ENCODE results near the gene SLC35F3. TPM values are rescaled to one million over a fixed set of nuclear protein-coding genes. Genes with fewer than 3 reads are reported as not detected.

Gene SLC35F3
- total RNA-seq, 2 donors from 2014 or later: 14.4 to 14.8 TPM

GRCh38 chr1:234091065-234091401 lies 186.6 kb downstream of the SLC35F3 start:
- H3K36me3 Mint-ChIP-seq (ENCODE audit: low read depth): no peaks in the 10 kb centered on the region
- H3K27me3 Mint-ChIP-seq (ENCODE audit: insufficient read depth): peaks cover 3% of the 10 kb centered on the region
- peaks cover 6% of the 10 kb centered on the region for H3K9me3 Mint-ChIP-seq
- H3K4me1 Mint-ChIP-seq: peaks cover 47% of the 10 kb centered on the region
- Histone ChIP-seq H3K27ac (ENCODE audit: low read depth, low read length) (no peak overlapping the region), H3K27me3 (ENCODE audit: control insufficient read depth, insufficient read depth, low read length, poor library complexity, severe bottlenecking) (no peaks in the 10 kb centered on the region), H3K4me1 (ENCODE audit: control insufficient read depth, insufficient read depth, low read length) (peaks cover 23% of the 10 kb centered on the region), H3K9me3 (ENCODE audit: control insufficient read depth, low read length) (peaks cover 19% of the 10 kb centered on the region), H3K4me3 (ENCODE audit: low read length) (peak overlapping the region; percentile 22), H3K36me3 (ENCODE audit: control insufficient read depth, insufficient read depth, low read length) (no peaks in the 10 kb centered on the region), H3K9ac (ENCODE audit: extremely low read depth, low read length, poor library complexity, severe bottlenecking) (no peak overlapping the region)
- WGBS, 2 experiments (ENCODE audit: insufficient coverage in 1 of 2, insufficient read length in 1 of 2): 84 to 100% methylated on average over 1 to 2 of the region's 2 CpGs
- peak; percentile 28 for TF ChIP-seq CTCF (conservative IDR thresholded peaks at IDR 0.05)
- no peak for DNase-seq
- no peak overlapping the region for H3K4me3 Mint-ChIP-seq
- peak overlapping the region; percentile 76 for H3K27ac Mint-ChIP-seq

- peaks cover 3% of the 10 kb centered on the region for H3K27me3 Mint-ChIP-seq (ENCODE audit: insufficient read depth)
- H3K4me1 ChIP-seq (ENCODE audit: control insufficient read depth, insufficient read depth, low read length): peaks cover 23% of the 10 kb centered on the region
- H3K9me3 Mint-ChIP-seq: peaks cover 6% of the 10 kb centered on the region
- no peak overlapping the region for H3K4me3 ChIP-seq (ENCODE audit: low read length)
- no peaks in the 10 kb centered on the region for H3K27me3 ChIP-seq (ENCODE audit: control insufficient read depth, insufficient read depth, low read length, poor library complexity, severe bottlenecking)
- TF ChIP-seq CTCF (conservative IDR thresholded peaks at IDR 0.05): no peak
- H3K27ac Mint-ChIP-seq: no peak overlapping the region
- H3K9ac ChIP-seq (ENCODE audit: extremely low read depth, low read length, poor library complexity, severe bottlenecking): no peak overlapping the region
- no peaks in the 10 kb centered on the region for H3K36me3 Mint-ChIP-seq (ENCODE audit: low read depth)
- H3K9me3 ChIP-seq (ENCODE audit: control insufficient read depth, low read length): peaks cover 19% of the 10 kb centered on the region
- H3K4me3 Mint-ChIP-seq: no peak overlapping the region
- no peaks in the 10 kb centered on the region for H3K36me3 ChIP-seq (ENCODE audit: control insufficient read depth, insufficient read depth, low read length)
- 94% methylated on average over 2 of the region's 2 CpGs; no CpG with 5 or more reads in 1 of the 2 experiments for WGBS, 2 experiments (ENCODE audit: insufficient coverage in 1 of 2, insufficient read length in 1 of 2)
- H3K27ac ChIP-seq (ENCODE audit: low read depth, low read length): no peak overlapping the region
- no peak for DNase-seq
- H3K4me1 Mint-ChIP-seq: peaks cover 53% of the 10 kb centered on the region
Measured at GRCh38 chr1:234091876-234092275, 187.4 kb downstream of the SLC35F3 start.

GRCh38 chr1:234093107-234093506 lies 188.6 kb downstream of the SLC35F3 start:
- Histone ChIP-seq H3K9me3 (ENCODE audit: control insufficient read depth, low read length) (peaks cover 19% of the 10 kb centered on the region), H3K27ac (ENCODE audit: low read depth, low read length) (no peak overlapping the region), H3K36me3 (ENCODE audit: control insufficient read depth, insufficient read depth, low read length) (no peaks in the 10 kb centered on the region), H3K9ac (ENCODE audit: extremely low read depth, low read length, poor library complexity, severe bottlenecking) (no peak overlapping the region), H3K4me1 (ENCODE audit: control insufficient read depth, insufficient read depth, low read length) (peaks cover 23% of the 10 kb centered on the region), H3K4me3 (ENCODE audit: low read length) (peak overlapping the region; percentile 52), H3K27me3 (ENCODE audit: control insufficient read depth, insufficient read depth, low read length, poor library complexity, severe bottlenecking) (no peaks in the 10 kb centered on the region)
- Mint-ChIP-seq H3K27ac (peak overlapping the region; percentile 56), H3K9me3 (peaks cover 6% of the 10 kb centered on the region), H3K36me3 (ENCODE audit: low read depth) (no peaks in the 10 kb centered on the region), H3K27me3 (ENCODE audit: insufficient read depth) (peaks cover 3% of the 10 kb centered on the region), H3K4me3 (no peak overlapping the region), H3K4me1 (peaks cover 53% of the 10 kb centered on the region)
- DNase-seq: peak; percentile 54
- no peak for TF ChIP-seq CTCF (conservative IDR thresholded peaks at IDR 0.05)
- 18 to 69% methylated on average over 1 of the region's 1 CpG for WGBS, 2 experiments (ENCODE audit: insufficient coverage in 1 of 2, insufficient read length in 1 of 2)
